ENCODE measurements around the gene ASMTL. TPM values are rescaled to one million over a fixed set of nuclear protein-coding genes. Genes with fewer than 3 reads are reported as not detected.
"Not testable (repeated sequence)": the region's sequence is repeated elsewhere in the genome, so short reads cannot be mapped to it uniquely, and the experiment has no call there.

The ASMTL gene
- total RNA-seq, 1 donor from 2014 or later = 18.8 TPM

- DNase-seq = no peak
Measured at GRCh38 chrX:1387141-1387776, 65.5 kb downstream of the ASMTL start.

GRCh38 chrX:1386338-1387127, 66.2 kb downstream of the ASMTL start:
- DNase-seq = no peak

GRCh38 chrX:1385253-1386223, 67.2 kb downstream of the ASMTL start:
- DNase-seq = no peak

- DNase-seq = no peak
Measured at GRCh38 chrX:1384658-1385252, 68.0 kb downstream of the ASMTL start.

- no peak for DNase-seq
Measured at GRCh38 chrX:1380672-1381233, 72.0 kb downstream of the ASMTL start.

GRCh38 chrX:1378306-1378759, 74.4 kb downstream of the ASMTL start:
- DNase-seq = no peak

GRCh38 chrX:1368385-1368698, 84.4 kb downstream of the ASMTL start:
- no peak for DNase-seq

GRCh38 chrX:1366363-1366762, 86.3 kb downstream of the ASMTL start:
- DNase-seq = not testable (repeated sequence)

- DNase-seq = no peak
Measured at GRCh38 chrX:1361910-1362309, 90.8 kb downstream of the ASMTL start.

GRCh38 chrX:1361275-1361674, 91.4 kb downstream of the ASMTL start:
- DNase-seq = no peak

GRCh38 chrX:1360171-1360570, 92.5 kb downstream of the ASMTL start:
- no peak for DNase-seq

GRCh38 chrX:1359477-1359873, 93.2 kb downstream of the ASMTL start:
- no peak for DNase-seq

- DNase-seq = no peak
Measured at GRCh38 chrX:1358793-1359476, 93.8 kb downstream of the ASMTL start.

- DNase-seq = no peak
Measured at GRCh38 chrX:1357993-1358392, 94.7 kb downstream of the ASMTL start.

- DNase-seq = no peak
Measured at GRCh38 chrX:1355131-1356046, 97.3 kb downstream of the ASMTL start.

GRCh38 chrX:1354036-1355019, 98.4 kb downstream of the ASMTL start:
- DNase-seq = no peak
